ENCODE data around the gene TBC1D16. TPM values are rescaled to one million over a fixed set of nuclear protein-coding genes. Genes with fewer than 3 reads are reported as not detected.

TBC1D16 gene
- total RNA-seq, 1 donor from 2014 or later: 21.2 TPM

- Histone ChIP-seq H3K79me2 (ENCODE audit: low read depth) (no peaks in the 10 kb centered on the region), H4K20me1 (ENCODE audit: low read depth) (peaks cover 18% of the 10 kb centered on the region), H3K9ac (no peak overlapping the region), H3K27ac (no peak overlapping the region), H3K4me1 (peaks cover 11% of the 10 kb centered on the region), H3K4me2 (no peak overlapping the region), H3K36me3 (no peaks in the 10 kb centered on the region), H3K27me3 (no peaks in the 10 kb centered on the region), H2AFZ (replicated peaks) (no peak overlapping the region), H3F3A (ENCODE audit: low read depth) (no peaks in the 10 kb centered on the region), H3K4me3 (no peak overlapping the region), H3K9me3 (ENCODE audit: low read depth) (no peaks in the 10 kb centered on the region)
- no peak for DNase-seq (ENCODE audit: low spot score)
- TF ChIP-seq EZH2phosphoT487 (IDR thresholded peaks at IDR 0.05): no peak
- TF ChIP-seq EZH2 (IDR thresholded peaks at IDR 0.05): no peak
- no peak for TF ChIP-seq CTCF (IDR thresholded peaks at IDR 0.05)
- no peak overlapping the region for H3K4me3 Mint-ChIP-seq
- no peaks in the 10 kb centered on the region for H3K9me3 Mint-ChIP-seq
- peaks cover 41% of the 10 kb centered on the region for H3K4me1 Mint-ChIP-seq
- no peak overlapping the region for H3K27ac Mint-ChIP-seq
- H3K36me3 Mint-ChIP-seq: peaks cover 25% of the 10 kb centered on the region
- H3K27me3 Mint-ChIP-seq (ENCODE audit: insufficient read depth, low read depth): peaks cover 8% of the 10 kb centered on the region
Measured at GRCh38 chr17:79938336-79939093, 97.2 kb downstream of the TBC1D16 start.

GRCh38 chr17:79937391-79938335 is 98.0 kb downstream of the TBC1D16 start:
- Histone ChIP-seq H3F3A (ENCODE audit: low read depth) (peaks cover 2% of the 10 kb centered on the region), H3K4me3 (no peak overlapping the region), H3K27me3 (peaks cover 6% of the 10 kb centered on the region), H3K27ac (no peak overlapping the region), H3K79me2 (ENCODE audit: low read depth) (no peaks in the 10 kb centered on the region), H4K20me1 (ENCODE audit: low read depth) (peaks cover 18% of the 10 kb centered on the region), H3K36me3 (no peaks in the 10 kb centered on the region), H3K4me2 (no peak overlapping the region), H3K9ac (no peak overlapping the region), H2AFZ (replicated peaks) (no peak overlapping the region), H3K4me1 (peaks cover 11% of the 10 kb centered on the region), H3K9me3 (ENCODE audit: low read depth) (no peaks in the 10 kb centered on the region)
- Mint-ChIP-seq H3K4me1 (peaks cover 39% of the 10 kb centered on the region), H3K36me3 (peaks cover 19% of the 10 kb centered on the region), H3K27me3 (ENCODE audit: insufficient read depth, low read depth) (peaks cover 14% of the 10 kb centered on the region), H3K27ac (peak overlapping the region; percentile 57), H3K9me3 (no peaks in the 10 kb centered on the region), H3K4me3 (peak overlapping the region; percentile 69)
- TF ChIP-seq CTCF (IDR thresholded peaks at IDR 0.05) (no peak), EZH2phosphoT487 (IDR thresholded peaks at IDR 0.05) (no peak), EZH2 (IDR thresholded peaks at IDR 0.05) (no peak)
- peak; percentile 73 for DNase-seq (ENCODE audit: low spot score)

GRCh38 chr17:79936641-79937381 is 98.9 kb downstream of the TBC1D16 start:
- H3K36me3 ChIP-seq: no peaks in the 10 kb centered on the region
- H3K4me3 Mint-ChIP-seq: peak overlapping the region; percentile 33
- no peaks in the 10 kb centered on the region for H3K79me2 ChIP-seq (ENCODE audit: low read depth)
- H3F3A ChIP-seq (ENCODE audit: low read depth): peaks cover 8% of the 10 kb centered on the region
- no peak overlapping the region for H3K4me3 ChIP-seq
- no peaks in the 10 kb centered on the region for H3K9me3 ChIP-seq (ENCODE audit: low read depth)
- H3K27me3 ChIP-seq: peaks cover 15% of the 10 kb centered on the region
- H3K4me1 ChIP-seq: peaks cover 11% of the 10 kb centered on the region
- H3K27ac ChIP-seq: no peak overlapping the region
- no peak overlapping the region for H3K4me2 ChIP-seq
- TF ChIP-seq CTCF (IDR thresholded peaks at IDR 0.05): no peak
- TF ChIP-seq EZH2 (IDR thresholded peaks at IDR 0.05): no peak
- TF ChIP-seq EZH2phosphoT487 (IDR thresholded peaks at IDR 0.05): no peak
- peaks cover 14% of the 10 kb centered on the region for H3K27me3 Mint-ChIP-seq (ENCODE audit: insufficient read depth, low read depth)
- peaks cover 42% of the 10 kb centered on the region for H3K4me1 Mint-ChIP-seq
- no peak overlapping the region for H2AFZ ChIP-seq (replicated peaks)
- H4K20me1 ChIP-seq (ENCODE audit: low read depth): peaks cover 18% of the 10 kb centered on the region
- no peak overlapping the region for H3K27ac Mint-ChIP-seq
- no peak for DNase-seq (ENCODE audit: low spot score)
- peaks cover 17% of the 10 kb centered on the region for H3K36me3 Mint-ChIP-seq
- H3K9me3 Mint-ChIP-seq: no peaks in the 10 kb centered on the region
- H3K9ac ChIP-seq: no peak overlapping the region
